ENCODE measurements around the gene RPS26. TPM values are rescaled to one million over a fixed set of nuclear protein-coding genes. Genes with fewer than 3 reads are reported as not detected.

RPS26 gene
- total and polyA plus RNA-seq, 9 of the 15 experiments (the other 6 are each of a cell fraction or from before 2014, with no cell fraction given) = 70.2 to 1,589 (median 852) TPM

DNA sequence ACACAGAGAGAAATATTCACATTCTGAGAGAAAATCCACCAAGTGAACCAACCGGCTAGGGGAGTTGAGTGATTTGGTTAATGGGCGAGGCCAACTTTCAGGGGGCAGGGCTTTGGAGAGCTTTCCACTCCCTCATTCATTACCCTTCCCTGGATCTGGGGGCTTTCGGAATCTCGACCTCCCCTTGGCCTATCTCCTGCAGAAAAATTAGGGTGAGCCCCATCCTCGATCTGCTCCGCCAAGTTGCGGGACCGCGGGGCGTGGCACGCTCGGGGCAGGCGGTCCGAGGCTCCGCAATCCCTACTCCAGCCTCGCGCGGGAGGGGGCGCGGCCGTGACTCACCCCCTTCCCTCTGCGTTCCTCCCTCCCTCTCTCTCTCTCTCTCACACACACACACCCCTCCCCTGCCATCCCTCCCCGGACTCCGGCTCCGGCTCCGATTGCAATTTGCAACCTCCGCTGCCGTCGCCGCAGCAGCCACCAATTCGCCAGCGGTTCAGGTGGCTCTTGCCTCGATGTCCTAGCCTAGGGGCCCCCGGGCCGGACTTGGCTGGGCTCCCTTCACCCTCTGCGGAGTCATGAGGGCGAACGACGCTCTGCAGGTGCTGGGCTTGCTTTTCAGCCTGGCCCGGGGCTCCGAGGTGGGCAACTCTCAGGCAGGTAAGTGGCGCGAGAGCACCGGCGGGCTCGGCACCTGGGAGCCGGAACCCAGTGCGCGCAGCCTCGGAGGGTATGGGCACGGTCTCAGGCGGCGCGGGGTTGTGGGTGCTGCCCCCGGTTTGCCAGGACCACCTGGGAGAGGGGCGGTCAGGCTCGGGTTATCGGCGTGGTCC, 38.2 kb downstream of the RPS26 start, which contains the start of gene ERBB3 (continued):
- TF ChIP-seq, protein P1, sequence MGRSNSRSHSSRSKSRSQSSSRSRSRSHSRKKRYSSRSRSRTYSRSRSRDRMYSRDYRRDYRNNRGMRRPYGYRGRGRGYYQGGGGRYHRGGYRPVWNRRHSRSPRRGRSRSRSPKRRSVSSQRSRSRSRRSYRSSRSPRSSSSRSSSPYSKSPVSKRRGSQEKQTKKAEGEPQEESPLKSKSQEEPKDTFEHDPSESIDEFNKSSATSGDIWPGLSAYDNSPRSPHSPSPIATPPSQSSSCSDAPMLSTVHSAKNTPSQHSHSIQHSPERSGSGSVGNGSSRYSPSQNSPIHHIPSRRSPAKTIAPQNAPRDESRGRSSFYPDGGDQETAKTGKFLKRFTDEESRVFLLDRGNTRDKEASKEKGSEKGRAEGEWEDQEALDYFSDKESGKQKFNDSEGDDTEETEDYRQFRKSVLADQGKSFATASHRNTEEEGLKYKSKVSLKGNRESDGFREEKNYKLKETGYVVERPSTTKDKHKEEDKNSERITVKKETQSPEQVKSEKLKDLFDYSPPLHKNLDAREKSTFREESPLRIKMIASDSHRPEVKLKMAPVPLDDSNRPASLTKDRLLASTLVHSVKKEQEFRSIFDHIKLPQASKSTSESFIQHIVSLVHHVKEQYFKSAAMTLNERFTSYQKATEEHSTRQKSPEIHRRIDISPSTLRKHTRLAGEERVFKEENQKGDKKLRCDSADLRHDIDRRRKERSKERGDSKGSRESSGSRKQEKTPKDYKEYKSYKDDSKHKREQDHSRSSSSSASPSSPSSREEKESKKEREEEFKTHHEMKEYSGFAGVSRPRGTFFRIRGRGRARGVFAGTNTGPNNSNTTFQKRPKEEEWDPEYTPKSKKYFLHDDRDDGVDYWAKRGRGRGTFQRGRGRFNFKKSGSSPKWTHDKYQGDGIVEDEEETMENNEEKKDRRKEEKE (IDR thresholded peaks at IDR 0.05; ENCODE audit: borderline replicate concordance in 1 of 2, control insufficient read depth in 1 of 2, low read depth in 2 of 2, low read length in 1 of 2) = no peak
- no peak for TF ChIP-seq ZNF76 (CRISPR knock-in tag; IDR thresholded peaks at IDR 0.05; ENCODE audit: borderline replicate concordance)
- TF ChIP-seq POLR2AphosphoS5 (IDR thresholded peaks at IDR 0.05; ENCODE audit: control insufficient read depth, insufficient read depth, low read depth, low read length) = no peak
- peak; percentile 24; the same call in 1 of the 2 replicates for TF ChIP-seq TRIM28 (IDR thresholded peaks at IDR 0.05)
- no peak for TF ChIP-seq HMBOX1 (IDR thresholded peaks at IDR 0.05)
- no peak for TF ChIP-seq KHSRP (IDR thresholded peaks at IDR 0.05)
- no peak for TF ChIP-seq ZNF785 (CRISPR knock-in tag; IDR thresholded peaks at IDR 0.05)
- TF ChIP-seq, protein P2, sequence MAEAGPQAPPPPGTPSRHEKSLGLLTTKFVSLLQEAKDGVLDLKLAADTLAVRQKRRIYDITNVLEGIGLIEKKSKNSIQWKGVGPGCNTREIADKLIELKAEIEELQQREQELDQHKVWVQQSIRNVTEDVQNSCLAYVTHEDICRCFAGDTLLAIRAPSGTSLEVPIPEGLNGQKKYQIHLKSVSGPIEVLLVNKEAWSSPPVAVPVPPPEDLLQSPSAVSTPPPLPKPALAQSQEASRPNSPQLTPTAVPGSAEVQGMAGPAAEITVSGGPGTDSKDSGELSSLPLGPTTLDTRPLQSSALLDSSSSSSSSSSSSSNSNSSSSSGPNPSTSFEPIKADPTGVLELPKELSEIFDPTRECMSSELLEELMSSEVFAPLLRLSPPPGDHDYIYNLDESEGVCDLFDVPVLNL (CRISPR knock-in tag; IDR thresholded peaks at IDR 0.05; ENCODE audit: low read depth) = 0 out of 2 replicates have a peak, but pooled peaks have one; percentile 31
- TF ChIP-seq, protein P3, sequence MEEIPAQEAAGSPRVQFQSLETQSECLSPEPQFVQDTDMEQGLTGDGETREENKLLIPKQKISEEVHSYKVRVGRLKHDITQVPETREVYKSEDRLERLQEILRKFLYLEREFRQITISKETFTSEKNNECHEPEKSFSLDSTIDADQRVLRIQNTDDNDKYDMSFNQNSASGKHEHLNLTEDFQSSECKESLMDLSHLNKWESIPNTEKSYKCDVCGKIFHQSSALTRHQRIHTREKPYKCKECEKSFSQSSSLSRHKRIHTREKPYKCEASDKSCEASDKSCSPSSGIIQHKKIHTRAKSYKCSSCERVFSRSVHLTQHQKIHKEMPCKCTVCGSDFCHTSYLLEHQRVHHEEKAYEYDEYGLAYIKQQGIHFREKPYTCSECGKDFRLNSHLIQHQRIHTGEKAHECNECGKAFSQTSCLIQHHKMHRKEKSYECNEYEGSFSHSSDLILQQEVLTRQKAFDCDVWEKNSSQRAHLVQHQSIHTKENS (CRISPR knock-in tag; IDR thresholded peaks at IDR 0.05) = no peak
- TF ChIP-seq, protein P4, sequence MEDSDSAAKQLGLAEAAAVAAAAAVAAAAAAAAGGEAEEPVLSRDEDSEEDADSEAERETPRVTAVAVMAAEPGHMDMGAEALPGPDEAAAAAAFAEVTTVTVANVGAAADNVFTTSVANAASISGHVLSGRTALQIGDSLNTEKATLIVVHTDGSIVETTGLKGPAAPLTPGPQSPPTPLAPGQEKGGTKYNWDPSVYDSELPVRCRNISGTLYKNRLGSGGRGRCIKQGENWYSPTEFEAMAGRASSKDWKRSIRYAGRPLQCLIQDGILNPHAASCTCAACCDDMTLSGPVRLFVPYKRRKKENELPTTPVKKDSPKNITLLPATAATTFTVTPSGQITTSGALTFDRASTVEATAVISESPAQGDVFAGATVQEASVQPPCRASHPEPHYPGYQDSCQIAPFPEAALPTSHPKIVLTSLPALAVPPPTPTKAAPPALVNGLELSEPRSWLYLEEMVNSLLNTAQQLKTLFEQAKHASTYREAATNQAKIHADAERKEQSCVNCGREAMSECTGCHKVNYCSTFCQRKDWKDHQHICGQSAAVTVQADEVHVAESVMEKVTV (CRISPR knock-in tag; IDR thresholded peaks at IDR 0.05) = no peak
- TF ChIP-seq, protein P5, sequence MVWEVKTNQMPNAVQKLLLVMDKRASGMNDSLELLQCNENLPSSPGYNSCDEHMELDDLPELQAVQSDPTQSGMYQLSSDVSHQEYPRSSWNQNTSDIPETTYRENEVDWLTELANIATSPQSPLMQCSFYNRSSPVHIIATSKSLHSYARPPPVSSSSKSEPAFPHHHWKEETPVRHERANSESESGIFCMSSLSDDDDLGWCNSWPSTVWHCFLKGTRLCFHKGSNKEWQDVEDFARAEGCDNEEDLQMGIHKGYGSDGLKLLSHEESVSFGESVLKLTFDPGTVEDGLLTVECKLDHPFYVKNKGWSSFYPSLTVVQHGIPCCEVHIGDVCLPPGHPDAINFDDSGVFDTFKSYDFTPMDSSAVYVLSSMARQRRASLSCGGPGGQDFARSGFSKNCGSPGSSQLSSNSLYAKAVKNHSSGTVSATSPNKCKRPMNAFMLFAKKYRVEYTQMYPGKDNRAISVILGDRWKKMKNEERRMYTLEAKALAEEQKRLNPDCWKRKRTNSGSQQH (CRISPR knock-in tag; IDR thresholded peaks at IDR 0.05) = no peak
- peak in 1 of 2 experiments; percentile 96; a peak in 2 of 4 replicates for TF ChIP-seq KDM1A (IDR thresholded peaks at IDR 0.05)
- TF ChIP-seq MEF2D (tag; conservative IDR thresholded peaks at IDR 0.05; ENCODE audit: low read depth) = no peak
- peak; percentile 55; the same call in 1 of the 2 replicates for TF ChIP-seq ATF6 (CRISPR knock-in tag; IDR thresholded peaks at IDR 0.05)
